ENCODE measurements around the gene TP73.

Gene TP73

GRCh38 chr1:3612123-3612522 is 40.2 kb upstream of the TP73 start:
- no peak overlapping the region for H3K4me3 ChIP-seq (ENCODE audit: low read depth, low read length)
- DNase-seq (ENCODE audit: low read depth) = no peak

GRCh38 chr1:3614755-3615742 is 37.3 kb upstream of the TP73 start:
- H3K4me3 ChIP-seq (ENCODE audit: low read depth, low read length) = no peak overlapping the region
- DNase-seq (ENCODE audit: low read depth) = no peak
- TF ChIP-seq CTCF (IDR thresholded peaks at IDR 0.05; ENCODE audit: low read depth, low read length, missing control alignments) = peak; percentile 69

More at GRCh38 chr1:3612123-3612522, 40.2 kb upstream of the TP73 start:
- TF ChIP-seq CTCF (IDR thresholded peaks at IDR 0.05; ENCODE audit: low read depth, low read length, missing control alignments) = no peak

GRCh38 chr1:3616861-3617260 is 35.5 kb upstream of the TP73 start:
- no peak for TF ChIP-seq CTCF (IDR thresholded peaks at IDR 0.05; ENCODE audit: low read depth, low read length, missing control alignments)
- no peak overlapping the region for H3K4me3 ChIP-seq (ENCODE audit: low read depth, low read length)
- DNase-seq (ENCODE audit: low read depth) = no peak

- no peak overlapping the region for H3K4me3 ChIP-seq (ENCODE audit: low read depth, low read length)
- no peak for DNase-seq (ENCODE audit: low read depth)
- TF ChIP-seq CTCF (IDR thresholded peaks at IDR 0.05; ENCODE audit: low read depth, low read length, missing control alignments) = no peak
Observed at GRCh38 chr1:3617806-3618345, 34.4 kb upstream of the TP73 start.

GRCh38 chr1:3618531-3618880 is 33.8 kb upstream of the TP73 start:
- no peak for DNase-seq (ENCODE audit: low read depth)
- no peak for TF ChIP-seq CTCF (IDR thresholded peaks at IDR 0.05; ENCODE audit: low read depth, low read length, missing control alignments)
- H3K4me3 ChIP-seq (ENCODE audit: low read depth, low read length) = no peak overlapping the region

- DNase-seq (ENCODE audit: low read depth) = peak; percentile 48
- peak; percentile 79 for TF ChIP-seq CTCF (IDR thresholded peaks at IDR 0.05; ENCODE audit: low read depth, low read length, missing control alignments)
- H3K4me3 ChIP-seq (ENCODE audit: low read depth, low read length) = no peak overlapping the region
Observed at GRCh38 chr1:3618881-3619671, 33.2 kb upstream of the TP73 start.

Data from GM12864 (cell line).